T-helper 9 cell (primary cell): ENCODE data around the gene MAP2K7.
"Not testable (repeated sequence)": the region's sequence is repeated elsewhere in the genome, so short reads cannot be mapped to it uniquely, and the experiment has no call there.

Source experiments
- DNase-seq: peaks from one replicate; pipeline ENCODE4 v3.0.0-alpha.2; 2020

MAP2K7 gene

GRCh38 chr19:7908742-7909461, 5.2 kb downstream of the MAP2K7 start:
- DNase-seq: no peak

GRCh38 chr19:7909471-7910067, 5.9 kb downstream of the MAP2K7 start:
- no peak for DNase-seq

- DNase-seq: no peak
Observed at GRCh38 chr19:7910321-7911161, 6.9 kb downstream of the MAP2K7 start.

DNA sequence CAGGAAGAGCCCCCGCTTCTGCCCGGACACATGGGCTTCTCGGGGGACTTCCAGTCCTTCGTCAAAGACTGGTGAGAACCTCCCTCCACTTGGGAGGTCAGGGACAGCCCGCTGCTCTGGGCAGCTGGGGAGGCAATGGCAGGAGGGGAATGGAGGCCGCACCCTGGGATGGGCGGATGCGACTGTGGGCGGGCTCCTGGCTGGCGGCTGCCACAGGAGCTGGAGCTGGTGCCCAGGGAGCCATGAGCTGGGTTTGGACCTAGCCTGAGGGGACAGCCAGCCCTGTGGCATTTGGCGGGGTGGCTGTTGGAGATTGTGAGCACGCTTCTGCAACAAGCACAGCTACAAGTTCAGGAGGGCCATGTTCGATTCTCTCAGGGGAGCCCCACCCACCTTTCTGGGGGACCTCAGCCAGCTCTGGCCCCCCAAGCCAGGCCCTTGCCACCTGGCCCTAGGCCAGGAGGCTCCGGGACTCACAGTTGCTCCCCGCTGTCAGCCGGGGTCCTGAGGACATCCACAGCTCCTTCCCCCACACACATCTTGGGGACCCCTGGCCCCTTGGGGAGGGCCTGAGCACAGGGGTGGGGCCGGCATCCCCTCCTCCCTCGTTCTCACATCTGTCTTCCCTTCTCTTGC, 7.9 kb downstream of the MAP2K7 start:
- no peak for DNase-seq

DNA sequence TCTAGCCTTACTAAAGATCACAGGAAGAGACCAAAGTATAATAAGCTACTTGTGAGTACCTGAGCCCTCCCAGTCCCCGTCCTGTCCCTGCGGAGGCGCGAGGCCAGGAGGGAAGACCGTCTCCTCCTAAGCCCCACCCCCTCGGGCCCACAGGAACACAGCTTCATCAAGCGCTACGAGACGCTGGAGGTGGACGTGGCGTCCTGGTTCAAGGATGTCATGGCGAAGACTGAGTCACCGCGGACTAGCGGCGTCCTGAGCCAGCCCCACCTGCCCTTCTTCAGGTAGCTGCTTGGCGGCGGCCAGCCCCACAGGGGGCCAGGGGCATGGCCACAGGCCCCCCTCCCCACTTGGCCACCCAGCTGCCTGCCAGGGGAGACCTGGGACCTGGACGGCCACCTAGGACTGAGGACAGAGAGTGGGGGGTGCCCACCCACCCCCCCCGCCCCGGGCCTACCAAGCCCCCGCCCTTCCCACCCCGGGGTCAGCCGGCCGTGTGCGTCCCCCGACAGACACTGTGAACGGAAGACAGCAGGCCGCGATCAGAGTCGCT, 8.5 kb downstream of the MAP2K7 start:
- no peak for DNase-seq

DNA sequence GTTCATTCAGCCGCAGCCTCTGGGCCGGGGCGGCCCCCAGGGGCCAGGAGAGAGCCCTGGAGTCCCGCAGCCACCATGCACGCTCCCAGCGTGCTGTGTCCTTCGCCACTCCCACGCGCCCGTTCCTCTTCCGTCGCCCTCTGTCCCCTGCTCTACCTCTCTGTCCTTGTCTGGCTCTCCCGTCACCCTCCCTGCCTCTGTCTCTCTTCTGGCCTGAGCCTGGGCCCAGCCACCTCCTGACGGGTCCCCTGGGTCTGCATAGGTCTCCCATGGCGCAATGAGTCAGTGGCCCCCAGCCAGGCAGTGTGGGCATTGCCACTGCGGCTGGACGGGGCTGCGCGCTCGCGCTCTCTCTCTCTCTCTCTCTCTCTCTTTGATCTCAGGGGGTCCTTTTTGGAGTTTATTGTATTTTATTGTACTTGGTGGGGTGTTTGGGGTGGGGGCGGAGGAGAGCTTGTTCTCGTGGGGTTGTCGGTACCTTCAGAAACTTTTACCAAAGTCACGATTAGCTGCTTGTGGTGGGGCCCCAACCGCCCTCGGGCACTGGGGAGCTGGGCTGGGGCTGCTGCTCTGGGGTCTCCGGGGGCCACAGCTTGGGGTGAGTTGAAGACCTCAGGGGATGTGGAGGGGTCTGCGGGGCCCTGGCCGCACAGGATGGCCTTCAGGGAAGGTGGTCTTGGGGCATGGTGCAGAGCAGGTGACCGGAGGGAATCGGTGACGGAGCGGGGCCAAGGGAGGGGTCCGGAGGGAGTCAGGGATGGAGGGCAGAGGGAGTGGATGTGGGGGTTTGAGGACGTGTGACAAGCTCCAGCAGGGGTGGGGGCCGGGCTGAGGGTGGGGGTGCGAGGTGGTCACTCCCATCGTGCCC, 9.3 kb downstream of the MAP2K7 start:
- no peak for DNase-seq

DNA sequence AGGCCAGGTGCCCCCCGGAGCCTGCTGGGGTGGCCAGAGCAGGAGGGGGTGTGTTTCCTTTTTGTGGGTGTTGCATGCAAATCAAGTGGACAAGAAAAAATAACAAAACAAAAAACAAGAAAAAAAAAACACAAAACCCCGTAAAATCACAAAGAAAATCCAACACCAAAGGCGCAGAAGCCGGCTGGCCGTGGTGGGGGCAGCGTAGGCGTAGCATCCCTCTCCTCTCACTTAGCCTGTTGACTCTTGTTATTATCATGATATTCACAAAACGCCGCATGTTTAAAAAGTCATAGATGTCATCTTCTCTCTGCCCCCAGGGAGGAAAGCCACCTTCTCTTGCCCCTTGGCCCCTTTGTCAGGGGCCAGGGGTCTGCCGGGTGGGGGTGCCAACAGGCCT, 10.0 kb downstream of the MAP2K7 start:
- no peak for DNase-seq

- DNase-seq: no peak
Observed at GRCh38 chr19:7914099-7914498, 10.4 kb downstream of the MAP2K7 start.

GRCh38 chr19:7914598-7915045, 10.9 kb downstream of the MAP2K7 start, which contains the start of gene TGFBR3L:
TGFBR3L (plus strand) TSS chr19:7914830.
- DNase-seq: no peak

DNA sequence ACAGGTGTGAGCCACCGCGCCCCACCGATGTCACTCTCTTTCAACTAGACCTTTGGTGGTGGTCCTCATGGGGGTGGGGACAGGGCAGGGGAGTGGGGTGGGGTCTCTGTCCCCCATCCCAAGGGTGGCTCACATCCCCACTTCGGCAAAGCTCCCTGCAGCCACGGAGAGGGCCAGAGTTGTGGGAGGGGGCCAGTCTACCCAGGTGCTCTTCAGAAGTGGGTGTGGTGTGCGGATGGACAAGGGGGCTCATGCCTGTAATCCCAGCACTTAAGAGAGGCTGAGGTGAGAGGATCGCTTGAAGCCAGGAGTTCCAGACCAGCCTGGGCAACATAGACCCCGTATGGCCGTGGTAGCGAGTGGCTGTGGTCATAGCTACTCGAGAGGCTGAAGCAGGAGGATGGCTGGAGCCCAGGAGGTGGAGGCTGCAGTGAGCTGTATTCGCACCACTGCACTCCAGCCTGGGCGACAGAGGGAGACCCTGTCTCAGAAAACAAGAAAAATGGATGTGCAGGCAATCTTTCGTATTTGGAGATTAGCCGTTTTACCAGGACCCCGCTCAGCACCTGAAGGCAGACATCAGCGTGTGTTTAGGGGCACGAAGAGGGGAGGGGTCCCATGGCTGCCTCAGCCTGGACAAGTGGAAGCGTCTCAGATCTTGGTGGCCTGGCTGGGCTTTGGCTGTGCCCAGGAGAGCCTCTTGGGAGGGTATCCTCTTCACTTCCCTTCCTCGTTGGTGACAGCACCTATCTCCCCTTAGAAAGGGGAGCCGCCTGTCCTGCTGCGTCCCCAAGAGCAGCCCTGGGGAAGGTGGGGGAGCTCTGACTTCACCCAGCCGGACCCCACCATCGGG, 11.8 kb downstream of the MAP2K7 start:
- no peak for DNase-seq

DNA sequence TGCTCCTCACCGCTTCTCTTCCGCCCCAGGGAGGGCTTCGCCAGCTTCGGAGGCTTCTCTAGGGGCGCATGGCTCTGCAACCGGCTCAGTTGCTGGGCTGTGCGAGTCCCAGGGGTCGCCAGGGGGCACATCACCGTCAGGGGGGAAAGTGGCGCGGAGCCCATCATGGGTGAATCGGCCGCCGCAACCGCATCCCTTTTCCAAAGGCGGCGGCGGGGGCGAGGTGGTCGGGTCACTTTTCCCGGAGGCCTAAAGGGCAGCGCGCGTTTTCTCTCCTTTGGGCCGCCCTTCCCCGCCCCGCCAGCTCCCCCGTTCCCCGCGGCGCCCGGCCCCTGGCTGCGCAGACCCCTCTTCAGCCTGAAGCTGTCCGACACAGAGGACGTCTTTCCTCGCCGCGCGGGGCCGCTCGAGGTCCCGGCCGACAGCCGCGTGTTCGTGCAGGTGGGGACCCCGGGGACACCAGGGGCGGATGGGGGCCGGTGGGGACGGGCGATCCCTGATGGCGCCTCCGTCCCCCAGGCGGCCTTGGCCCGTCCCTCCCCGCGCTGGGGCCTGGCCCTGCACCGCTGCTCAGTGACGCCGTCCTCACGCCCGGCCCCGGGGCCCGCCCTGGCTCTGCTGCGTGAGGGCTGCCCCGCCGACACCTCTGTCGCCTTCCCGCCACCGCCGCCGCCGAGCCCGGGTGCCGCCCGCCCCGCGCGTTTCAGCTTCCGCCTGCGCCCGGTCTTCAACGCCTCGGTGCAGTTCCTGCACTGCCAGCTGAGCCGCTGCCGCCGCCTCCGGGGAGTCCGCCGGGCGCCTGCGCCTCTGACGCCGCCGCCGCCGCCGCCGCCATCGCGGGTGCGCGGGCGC, 12.7 kb downstream of the MAP2K7 start:
- peak; percentile 49 for DNase-seq

DNA sequence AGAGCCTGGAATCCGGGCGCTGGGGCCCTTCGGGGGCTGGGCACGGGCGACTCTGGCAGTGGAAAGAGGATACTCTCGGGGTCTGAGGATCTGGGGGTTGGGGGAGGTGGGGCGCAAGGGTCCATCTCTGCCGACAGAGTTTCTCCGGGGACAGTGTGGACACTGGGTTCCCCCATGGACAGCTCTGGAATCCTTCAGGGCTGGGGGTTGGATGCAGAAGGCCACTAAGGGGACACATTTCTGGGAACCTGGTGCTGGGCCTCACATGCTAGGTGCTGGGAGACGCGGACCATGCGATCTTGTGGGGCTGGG, 13.2 kb downstream of the MAP2K7 start:
- no peak for DNase-seq

DNA sequence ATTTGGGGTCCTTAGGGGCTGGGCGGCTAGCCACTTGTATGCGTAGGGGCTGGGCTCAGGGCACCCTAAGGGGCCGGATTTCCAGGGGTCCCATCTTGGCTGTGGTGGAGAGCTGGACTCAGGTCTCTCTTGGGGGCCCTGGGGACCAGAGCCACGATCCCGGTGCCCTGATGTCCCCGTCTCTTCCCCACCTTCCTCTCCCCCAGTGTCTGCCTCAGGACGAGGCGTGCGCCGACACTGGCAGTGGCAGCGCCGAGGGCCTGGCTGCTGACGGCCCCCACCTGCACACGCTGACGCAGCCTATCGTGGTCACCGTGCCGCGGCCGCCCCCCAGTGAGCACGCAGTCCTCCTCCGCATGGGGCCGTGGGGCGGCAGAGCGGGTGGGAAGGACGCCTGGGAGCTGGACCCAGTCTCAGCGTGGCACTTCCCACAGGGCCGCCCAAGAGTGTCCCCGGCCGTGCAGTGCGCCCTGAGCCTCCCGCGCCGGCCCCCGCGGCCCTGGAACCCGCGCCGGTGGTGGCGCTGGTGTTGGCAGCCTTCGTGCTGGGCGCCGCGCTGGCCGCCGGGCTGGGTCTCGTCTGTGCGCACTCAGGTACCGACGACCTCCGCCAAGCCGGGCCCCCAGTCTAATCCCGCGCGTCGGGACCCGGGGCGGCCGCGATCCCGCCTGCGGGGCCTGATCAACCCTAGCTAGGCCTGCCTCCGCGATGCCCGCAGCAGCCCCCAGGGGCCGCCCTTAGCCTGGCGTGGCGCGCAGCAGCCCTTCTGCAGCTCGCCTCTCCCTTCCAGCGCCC, 13.8 kb downstream of the MAP2K7 start:
- peak; percentile 47 for DNase-seq

DNA sequence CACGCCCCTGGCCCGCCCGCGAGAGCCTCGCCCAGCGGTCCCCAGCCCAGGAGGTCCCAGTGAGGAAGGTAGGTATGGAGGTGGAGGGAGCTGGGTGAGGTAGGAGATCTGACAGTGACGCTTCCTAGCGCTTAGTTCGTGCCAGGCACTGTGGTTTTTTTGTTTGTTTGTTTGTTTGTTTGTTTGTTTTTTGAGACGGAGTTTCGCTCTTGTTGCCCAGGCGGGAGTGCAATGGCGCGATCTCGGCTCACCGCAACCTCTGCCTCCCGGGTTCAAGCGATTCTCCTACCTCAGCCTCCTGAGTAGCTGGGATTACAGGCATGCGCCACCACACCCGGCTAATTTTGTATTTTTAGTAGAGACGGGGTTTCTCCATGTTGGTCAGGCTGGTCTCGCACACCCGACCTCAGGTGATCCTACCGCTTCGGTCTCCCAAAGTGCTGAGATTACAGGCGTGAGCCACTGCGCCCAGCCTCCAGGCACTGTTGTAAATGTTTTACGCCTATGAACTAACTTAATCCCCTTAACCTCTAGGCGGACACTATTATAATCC, 14.5 kb downstream of the MAP2K7 start:
- DNase-seq: not testable (repeated sequence)

DNA sequence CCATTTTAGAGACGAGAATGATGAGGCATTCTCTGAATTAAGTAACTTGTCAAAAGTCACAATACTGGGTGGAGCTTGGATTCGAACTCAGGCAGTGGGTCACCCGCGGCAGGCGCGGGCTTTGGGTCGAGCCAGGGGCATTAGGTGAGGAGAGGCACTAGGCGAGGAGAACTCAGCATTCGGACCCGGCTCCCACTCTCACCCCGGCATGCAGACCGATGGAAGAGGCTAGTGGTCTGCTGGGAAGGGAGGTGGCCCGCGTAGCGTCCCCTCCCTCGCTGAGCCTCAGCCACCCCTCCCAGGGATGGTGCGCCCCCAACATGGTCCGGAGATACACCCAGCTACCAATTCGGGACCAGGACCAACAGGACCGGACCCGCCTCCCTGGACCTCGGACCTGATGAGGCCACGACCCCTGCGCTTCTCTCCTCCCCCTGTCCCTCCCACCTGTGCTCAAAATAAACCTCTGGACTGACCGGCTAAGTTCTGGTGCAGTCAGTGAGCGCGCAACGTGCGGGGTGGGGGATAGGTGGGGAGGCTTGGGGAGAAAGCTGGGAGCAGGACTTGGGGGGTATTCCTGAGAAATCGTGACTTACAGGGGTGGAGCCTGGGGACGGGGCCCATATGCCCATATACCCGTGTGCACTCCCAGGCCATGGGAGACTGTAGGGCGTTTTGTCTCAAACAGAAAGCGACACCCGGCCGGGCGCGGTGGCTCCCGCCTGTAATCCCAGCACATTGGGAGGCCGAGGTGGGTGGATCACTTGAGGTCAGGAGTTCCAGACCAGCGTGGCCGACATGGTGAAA, 15.1 kb downstream of the MAP2K7 start:
- no peak for DNase-seq

DNA sequence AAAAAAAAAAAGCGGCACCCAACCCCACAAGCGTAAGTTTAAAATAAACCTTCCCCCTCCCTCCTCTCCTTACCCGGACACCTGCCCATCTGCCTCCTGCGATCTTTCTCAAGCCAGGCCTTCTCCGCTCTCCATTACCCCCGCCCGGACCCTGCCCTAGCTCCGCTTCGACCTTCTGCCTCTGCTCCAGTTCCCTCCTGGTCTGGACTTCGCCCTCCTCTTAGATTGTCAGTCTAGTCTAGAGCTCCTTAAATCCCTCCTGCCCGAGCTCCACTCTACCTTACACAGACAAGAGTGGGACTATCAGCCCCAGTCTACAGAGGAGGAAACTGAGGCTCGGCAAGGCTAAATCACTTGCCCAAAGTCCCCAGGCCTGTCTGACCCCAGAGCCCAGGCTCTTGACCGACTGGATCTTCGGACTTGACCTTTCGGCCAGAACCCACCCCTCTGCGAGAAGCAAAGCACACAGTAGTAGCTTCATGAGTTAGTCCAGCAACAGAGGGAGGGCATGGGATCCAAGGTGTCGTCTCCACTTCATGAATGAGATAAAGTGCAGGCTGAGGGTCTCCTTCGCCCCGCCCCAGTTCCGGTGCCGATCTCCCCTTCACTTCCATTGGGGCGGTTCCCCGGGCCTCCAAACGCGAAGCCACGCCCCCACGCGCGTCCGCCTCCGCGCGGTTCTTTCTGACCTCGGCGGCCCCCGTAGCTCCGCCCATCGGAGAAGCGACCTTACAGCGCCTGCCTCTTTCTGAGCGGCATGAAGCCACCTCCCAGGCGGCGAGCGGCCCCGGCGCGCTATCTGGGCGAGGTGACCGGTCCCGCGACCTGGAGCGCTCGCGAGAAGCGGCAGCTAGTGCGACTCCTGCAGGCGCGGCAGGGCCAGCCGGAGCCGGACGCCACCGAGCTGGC, 16.2 kb downstream of the MAP2K7 start, which contains the start of gene SNAPC2:
SNAPC2 (plus strand) TSS at position 729 of the 909 bp plus-strand sequence; CDS start at position 758, 29 bp downstream.
- DNase-seq: peak; percentile 95
